IPS-20b (cell line): Measurements from ENCODE around the gene HBS1L.

Source experiments
- H3K27ac ChIP-seq: one replicate; pipeline ENCODE4 v1.5.1; 2013; ENCODE audit warnings: low read length
- H3K27me3 ChIP-seq: 2 replicates; pipeline ENCODE4 v1.6.1; 2013; ENCODE audit warnings: mild to moderate bottlenecking, low read length, inconsistent platforms; ENCODE audit not compliant: insufficient read depth
- H3K36me3 ChIP-seq: 2 replicates; pipeline ENCODE4 v1.6.1; 2013; ENCODE audit warnings: low read depth, mild to moderate bottlenecking, inconsistent platforms, low read length, moderate library complexity; ENCODE audit not compliant: insufficient read depth
- H3K4me1 ChIP-seq: 2 replicates; pipeline ENCODE4 v1.6.1; 2013; ENCODE audit warnings: mild to moderate bottlenecking, control low read depth, inconsistent platforms, low read length, moderate library complexity; ENCODE audit not compliant: insufficient read depth
- H3K4me3 ChIP-seq: 2 replicates; pipeline ENCODE4 v1.5.1; 2013; ENCODE audit warnings: mild to moderate bottlenecking, low read length, inconsistent platforms
- H3K9ac ChIP-seq: 2 replicates; pipeline ENCODE4 v1.6.1; 2013; ENCODE audit warnings: low read depth, mild to moderate bottlenecking, inconsistent platforms, low read length, moderate library complexity
- H3K9me3 ChIP-seq: 2 replicates; pipeline ENCODE4 v1.6.1; 2013; ENCODE audit warnings: mild to moderate bottlenecking, low read depth, low read length, inconsistent platforms; ENCODE audit not compliant: insufficient read depth

The HBS1L gene

GRCh38 chr6:134937426-134937825 is 117.2 kb downstream of the HBS1L start:
- Histone ChIP-seq H3K9ac (no peak overlapping the region), H3K4me3 (no peak overlapping the region), H3K9me3 (no peaks in the 10 kb centered on the region), H3K4me1 (no peaks in the 10 kb centered on the region), H3K27me3 (no peaks in the 10 kb centered on the region), H3K36me3 (no peaks in the 10 kb centered on the region), H3K27ac (no peak overlapping the region)

GRCh38 chr6:134936931-134937330 is 117.7 kb downstream of the HBS1L start:
- Histone ChIP-seq H3K9me3 (no peaks in the 10 kb centered on the region), H3K4me3 (no peak overlapping the region), H3K36me3 (no peaks in the 10 kb centered on the region), H3K4me1 (no peaks in the 10 kb centered on the region), H3K27me3 (no peaks in the 10 kb centered on the region), H3K9ac (no peak overlapping the region), H3K27ac (no peak overlapping the region)

- H3K27ac ChIP-seq: no peak overlapping the region
- H3K4me3 ChIP-seq: no peak overlapping the region
- H3K36me3 ChIP-seq: no peaks in the 10 kb centered on the region
- H3K9me3 ChIP-seq: no peaks in the 10 kb centered on the region
- no peak overlapping the region for H3K9ac ChIP-seq
- no peaks in the 10 kb centered on the region for H3K4me1 ChIP-seq
- H3K27me3 ChIP-seq: no peaks in the 10 kb centered on the region
Measured at GRCh38 chr6:134936476-134936875, 118.1 kb downstream of the HBS1L start.

- Histone ChIP-seq H3K4me3 (no peak overlapping the region), H3K9ac (no peak overlapping the region), H3K4me1 (no peaks in the 10 kb centered on the region), H3K9me3 (no peaks in the 10 kb centered on the region), H3K36me3 (no peaks in the 10 kb centered on the region), H3K27ac (no peak overlapping the region), H3K27me3 (no peaks in the 10 kb centered on the region)
Measured at GRCh38 chr6:134934793-134935485, 119.7 kb downstream of the HBS1L start.

GRCh38 chr6:134932535-134933470 is 121.8 kb downstream of the HBS1L start:
- no peak overlapping the region for H3K4me3 ChIP-seq
- no peaks in the 10 kb centered on the region for H3K27me3 ChIP-seq
- H3K4me1 ChIP-seq: no peaks in the 10 kb centered on the region
- H3K27ac ChIP-seq: no peak overlapping the region
- H3K36me3 ChIP-seq: no peaks in the 10 kb centered on the region
- no peak overlapping the region for H3K9ac ChIP-seq
- no peaks in the 10 kb centered on the region for H3K9me3 ChIP-seq

- Histone ChIP-seq H3K27ac (no peak overlapping the region), H3K9me3 (no peaks in the 10 kb centered on the region), H3K4me1 (no peaks in the 10 kb centered on the region), H3K9ac (no peak overlapping the region), H3K36me3 (no peaks in the 10 kb centered on the region), H3K4me3 (no peak overlapping the region), H3K27me3 (no peaks in the 10 kb centered on the region)
Measured at GRCh38 chr6:134932098-134932497, 122.5 kb downstream of the HBS1L start.

- Histone ChIP-seq H3K36me3 (no peaks in the 10 kb centered on the region), H3K27me3 (no peaks in the 10 kb centered on the region), H3K9ac (no peak overlapping the region), H3K9me3 (no peaks in the 10 kb centered on the region), H3K27ac (no peak overlapping the region), H3K4me3 (no peak overlapping the region), H3K4me1 (no peaks in the 10 kb centered on the region)
Measured at GRCh38 chr6:134930463-134930862, 124.2 kb downstream of the HBS1L start.

GRCh38 chr6:134928151-134928900 is 126.3 kb downstream of the HBS1L start:
- H3K4me1 ChIP-seq: no peaks in the 10 kb centered on the region
- no peak overlapping the region for H3K27ac ChIP-seq
- H3K36me3 ChIP-seq: no peaks in the 10 kb centered on the region
- no peaks in the 10 kb centered on the region for H3K9me3 ChIP-seq
- no peak overlapping the region for H3K9ac ChIP-seq
- H3K4me3 ChIP-seq: no peak overlapping the region
- no peaks in the 10 kb centered on the region for H3K27me3 ChIP-seq

GRCh38 chr6:134925800-134926199 is 128.8 kb downstream of the HBS1L start:
- Histone ChIP-seq H3K27ac (no peak overlapping the region), H3K4me3 (no peak overlapping the region), H3K9me3 (no peaks in the 10 kb centered on the region), H3K4me1 (no peaks in the 10 kb centered on the region), H3K27me3 (no peaks in the 10 kb centered on the region), H3K9ac (no peak overlapping the region), H3K36me3 (no peaks in the 10 kb centered on the region)

GRCh38 chr6:134921721-134922261 is 132.8 kb downstream of the HBS1L start:
- H3K27ac ChIP-seq: no peak overlapping the region
- H3K27me3 ChIP-seq: no peaks in the 10 kb centered on the region
- H3K4me3 ChIP-seq: no peak overlapping the region
- no peaks in the 10 kb centered on the region for H3K9me3 ChIP-seq
- H3K36me3 ChIP-seq: no peaks in the 10 kb centered on the region
- H3K9ac ChIP-seq: no peak overlapping the region
- no peaks in the 10 kb centered on the region for H3K4me1 ChIP-seq

- no peaks in the 10 kb centered on the region for H3K9me3 ChIP-seq
- H3K27ac ChIP-seq: no peak overlapping the region
- H3K27me3 ChIP-seq: no peaks in the 10 kb centered on the region
- H3K4me3 ChIP-seq: no peak overlapping the region
- no peak overlapping the region for H3K9ac ChIP-seq
- H3K36me3 ChIP-seq: no peaks in the 10 kb centered on the region
- H3K4me1 ChIP-seq: no peaks in the 10 kb centered on the region
Measured at GRCh38 chr6:134921276-134921675, 133.3 kb downstream of the HBS1L start.
